Cardiac muscle cell (in vitro differentiated cells and primary cell): Measurements from ENCODE around the gene ATP23. TPM values are rescaled to one million over a fixed set of nuclear protein-coding genes. Genes with fewer than 3 reads are reported as not detected.

Source experiments
- DNase-seq, 2 donors: peaks; one replicate each; pipeline versions ENCODE4 v3.0.0 to v3.0.0-alpha.2; 2010 to 2017; ENCODE audit warnings: low read depth in 1 of 2, low spot score in 1 of 2
- H3K27ac ChIP-seq: fragments of 200-600 bp; sonication (generic); 2 replicates; pipeline ENCODE4 v1.5.1; 2016
- H3K27me3 ChIP-seq: fragments of 200-600 bp; sonication (generic); 2 replicates; pipeline ENCODE4 v1.6.0; 2016; ENCODE audit warnings: control low read depth
- H3K36me3 ChIP-seq: fragments of 200-600 bp; sonication (generic); 2 replicates; pipeline ENCODE4 v1.5.1; 2016; ENCODE audit warnings: control low read depth
- H3K4me1 ChIP-seq: fragments of 200-600 bp; sonication (generic); 2 replicates; pipeline ENCODE4 v1.8.1; 2017; ENCODE audit warnings: low read depth, mild to moderate bottlenecking, mixed run types
- H3K4me3 ChIP-seq: fragments of 200-600 bp; sonication (generic); 2 replicates; pipeline ENCODE4 v1.5.1; 2016; ENCODE audit warnings: mild to moderate bottlenecking
- H3K9me3 ChIP-seq: fragments of 200-600 bp; sonication (generic); 2 replicates; pipeline ENCODE4 v1.5.1; 2017; ENCODE audit warnings: low read depth, mild to moderate bottlenecking, control low read depth
- polyA plus RNA-seq: library from polyadenylated mRNA; unstranded; fragments of >200 nt; fragmentation: Nextera tagmentation; extraction: Ambion mirVana; gene quantifications from 2 replicates; pipeline ENCODE4 v1.2.1, GENCODE V29; 2016
- total RNA-seq: library from RNA; depleted of rRNA; stranded (reverse); fragments of >200 nt; gene quantifications from 2 replicates; pipeline ENCODE4 v1.2.3, GENCODE V29; 2016
- TF ChIP-seq, protein P1 (sequence below): IDR thresholded peaks from 2 replicates; pipeline ENCODE4 v1.5.1; 2012; ENCODE audit warnings: low read depth, mild to moderate bottlenecking, low read length

The ATP23 gene, protein sequence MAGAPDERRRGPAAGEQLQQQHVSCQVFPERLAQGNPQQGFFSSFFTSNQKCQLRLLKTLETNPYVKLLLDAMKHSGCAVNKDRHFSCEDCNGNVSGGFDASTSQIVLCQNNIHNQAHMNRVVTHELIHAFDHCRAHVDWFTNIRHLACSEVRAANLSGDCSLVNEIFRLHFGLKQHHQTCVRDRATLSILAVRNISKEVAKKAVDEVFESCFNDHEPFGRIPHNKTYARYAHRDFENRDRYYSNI
- total RNA-seq (9.2 and 18.3 TPM in 2 replicates), polyA plus RNA-seq (11.4 and 14.3 TPM in 2 replicates)

DNA sequence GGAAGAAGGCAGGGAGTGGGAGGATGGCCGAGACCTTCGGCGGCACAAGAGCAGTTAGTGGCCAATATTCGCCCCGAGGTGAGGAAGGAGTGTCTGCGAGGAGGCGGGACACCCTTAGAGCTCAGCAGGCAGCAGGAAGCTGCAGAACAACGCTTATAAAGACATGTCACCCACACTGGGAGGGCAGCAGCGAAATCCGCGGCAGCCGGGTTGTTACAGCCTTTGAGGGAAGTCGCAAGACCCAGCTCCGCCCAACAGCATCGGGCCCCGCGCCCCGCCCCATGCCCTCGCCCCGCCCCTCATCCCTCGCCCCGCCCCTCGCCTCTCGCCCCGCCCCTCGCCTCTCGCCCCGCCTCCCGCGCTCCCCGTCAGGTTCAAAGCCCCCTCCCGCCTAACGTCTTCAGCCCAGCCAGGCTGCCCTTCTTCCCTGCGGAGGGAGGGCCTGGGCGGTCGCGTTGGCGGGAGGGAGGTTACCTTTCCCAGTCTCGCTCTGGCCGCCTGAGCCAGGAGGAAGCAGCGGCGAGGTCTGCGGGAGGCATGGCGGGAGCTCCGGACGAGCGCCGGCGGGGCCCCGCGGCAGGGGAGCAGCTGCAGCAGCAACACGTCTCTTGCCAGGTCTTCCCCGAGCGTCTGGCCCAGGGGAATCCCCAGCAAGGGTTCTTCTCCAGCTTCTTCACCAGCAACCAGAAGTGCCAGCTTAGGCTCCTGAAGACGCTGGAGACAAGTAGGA, at the start of gene ATP23:
ATP23 (plus strand) TSS at position 403 of the 730 bp plus-strand sequence; CDS start at position 538, 135 bp downstream.
- peak; percentile 94 for DNase-seq
- Histone ChIP-seq H3K27ac (peak within 1 kb of the TSS; percentile 81), H3K36me3 (no peaks in the 10 kb centered on the region), H3K27me3 (peaks cover 13% of the 10 kb centered on the region), H3K4me1 (peaks cover 3% of the 10 kb centered on the region), H3K9me3 (no peaks in the 10 kb centered on the region), H3K4me3 (peak within 1 kb of the TSS; percentile 59)
- TF ChIP-seq, protein P1, sequence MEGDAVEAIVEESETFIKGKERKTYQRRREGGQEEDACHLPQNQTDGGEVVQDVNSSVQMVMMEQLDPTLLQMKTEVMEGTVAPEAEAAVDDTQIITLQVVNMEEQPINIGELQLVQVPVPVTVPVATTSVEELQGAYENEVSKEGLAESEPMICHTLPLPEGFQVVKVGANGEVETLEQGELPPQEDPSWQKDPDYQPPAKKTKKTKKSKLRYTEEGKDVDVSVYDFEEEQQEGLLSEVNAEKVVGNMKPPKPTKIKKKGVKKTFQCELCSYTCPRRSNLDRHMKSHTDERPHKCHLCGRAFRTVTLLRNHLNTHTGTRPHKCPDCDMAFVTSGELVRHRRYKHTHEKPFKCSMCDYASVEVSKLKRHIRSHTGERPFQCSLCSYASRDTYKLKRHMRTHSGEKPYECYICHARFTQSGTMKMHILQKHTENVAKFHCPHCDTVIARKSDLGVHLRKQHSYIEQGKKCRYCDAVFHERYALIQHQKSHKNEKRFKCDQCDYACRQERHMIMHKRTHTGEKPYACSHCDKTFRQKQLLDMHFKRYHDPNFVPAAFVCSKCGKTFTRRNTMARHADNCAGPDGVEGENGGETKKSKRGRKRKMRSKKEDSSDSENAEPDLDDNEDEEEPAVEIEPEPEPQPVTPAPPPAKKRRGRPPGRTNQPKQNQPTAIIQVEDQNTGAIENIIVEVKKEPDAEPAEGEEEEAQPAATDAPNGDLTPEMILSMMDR: no peak

DNA sequence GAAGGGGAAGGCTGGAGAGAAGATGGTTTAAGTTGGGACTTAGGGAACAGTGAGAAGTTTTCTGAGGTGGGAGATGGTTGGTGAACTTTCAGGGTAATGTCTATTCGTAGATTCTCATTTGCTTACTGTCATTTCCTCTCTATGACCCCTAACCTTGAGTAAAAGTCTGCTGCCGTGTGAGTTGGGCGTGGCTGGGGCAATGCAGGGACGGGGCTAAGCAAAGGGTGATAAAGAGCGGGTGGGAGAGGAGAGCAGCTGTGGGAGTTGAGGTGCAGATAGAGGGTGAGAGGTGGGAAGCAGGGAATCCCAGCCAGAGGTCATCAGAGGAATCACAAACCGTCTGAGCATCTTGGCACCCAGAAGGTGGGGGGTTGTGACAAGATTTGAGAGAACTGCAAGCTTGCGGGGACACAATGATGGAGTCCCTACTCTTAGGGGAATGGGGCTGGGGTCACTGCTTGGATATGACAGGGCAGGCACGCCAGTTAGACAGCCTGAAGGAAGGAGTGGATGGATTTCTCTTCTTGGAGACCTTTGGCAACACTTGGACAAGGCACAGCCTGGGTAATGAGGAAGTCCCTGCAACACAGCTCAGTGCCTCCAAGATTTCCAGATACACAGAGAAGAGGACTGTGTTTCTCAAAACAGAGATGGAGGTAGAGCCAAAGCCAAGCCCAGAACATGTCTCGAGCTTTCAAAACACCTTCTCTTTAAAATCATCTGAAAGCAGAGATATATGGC, 49.0 kb upstream of the ATP23 start:
- Histone ChIP-seq H3K9me3 (no peaks in the 10 kb centered on the region), H3K4me3 (no peak overlapping the region), H3K27me3 (no peaks in the 10 kb centered on the region), H3K36me3 (no peaks in the 10 kb centered on the region), H3K4me1 (peaks cover 65% of the 10 kb centered on the region), H3K27ac (peak overlapping the region; percentile 96)
- TF ChIP-seq, protein P1: no peak
- DNase-seq: no peak

DNA sequence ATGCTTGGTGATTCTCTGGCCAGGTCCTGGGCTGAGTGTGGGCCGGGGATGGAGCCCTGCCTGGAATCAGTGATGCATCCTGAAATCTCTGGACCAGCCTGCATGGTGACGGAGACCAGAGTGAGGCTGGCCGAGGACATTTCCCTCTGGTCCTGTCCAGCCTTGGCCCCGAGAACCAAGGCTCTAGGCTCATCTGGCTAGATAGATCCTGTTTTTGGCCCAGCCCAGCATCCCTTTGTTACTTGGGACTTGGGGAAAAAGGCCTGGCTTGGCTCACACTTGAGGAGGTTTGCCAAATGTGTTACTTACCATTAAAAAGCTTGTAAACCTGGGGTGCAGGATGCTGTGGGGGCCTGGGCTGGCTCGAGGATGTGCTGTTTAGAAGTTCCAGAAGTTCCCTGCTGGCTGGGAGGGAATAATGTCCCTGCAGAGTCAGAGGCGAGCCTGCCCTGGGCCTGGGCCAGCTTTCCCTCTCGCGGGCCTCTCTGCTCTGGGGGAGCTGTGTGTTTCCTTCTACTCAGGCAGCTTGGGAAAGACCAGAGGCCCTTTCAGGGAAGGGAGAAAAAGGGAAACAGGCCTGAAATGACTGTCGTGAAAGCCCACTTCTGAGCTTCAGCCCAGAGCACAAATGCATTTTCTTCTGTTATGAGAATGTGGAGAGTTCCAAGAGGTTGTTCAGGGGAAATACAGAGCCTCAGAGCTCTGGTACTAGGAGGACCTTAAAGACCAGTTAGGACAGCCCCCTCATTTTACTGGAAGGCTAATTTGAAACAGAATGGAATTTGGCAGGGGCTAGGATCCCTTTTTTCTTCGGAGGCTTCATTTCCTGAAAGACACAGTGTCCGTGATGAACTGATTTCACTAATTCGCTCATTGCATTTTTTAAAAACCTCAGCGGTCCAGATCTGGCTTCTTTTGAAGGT, 47.7 kb upstream of the ATP23 start:
- Histone ChIP-seq H3K27me3 (no peaks in the 10 kb centered on the region), H3K4me3 (no peak overlapping the region), H3K27ac (peak overlapping the region; percentile 96), H3K9me3 (no peaks in the 10 kb centered on the region), H3K36me3 (no peaks in the 10 kb centered on the region), H3K4me1 (peaks cover 56% of the 10 kb centered on the region)
- peak; percentile 85 to 97 for DNase-seq
- TF ChIP-seq, protein P1: peak; percentile 7

DNA sequence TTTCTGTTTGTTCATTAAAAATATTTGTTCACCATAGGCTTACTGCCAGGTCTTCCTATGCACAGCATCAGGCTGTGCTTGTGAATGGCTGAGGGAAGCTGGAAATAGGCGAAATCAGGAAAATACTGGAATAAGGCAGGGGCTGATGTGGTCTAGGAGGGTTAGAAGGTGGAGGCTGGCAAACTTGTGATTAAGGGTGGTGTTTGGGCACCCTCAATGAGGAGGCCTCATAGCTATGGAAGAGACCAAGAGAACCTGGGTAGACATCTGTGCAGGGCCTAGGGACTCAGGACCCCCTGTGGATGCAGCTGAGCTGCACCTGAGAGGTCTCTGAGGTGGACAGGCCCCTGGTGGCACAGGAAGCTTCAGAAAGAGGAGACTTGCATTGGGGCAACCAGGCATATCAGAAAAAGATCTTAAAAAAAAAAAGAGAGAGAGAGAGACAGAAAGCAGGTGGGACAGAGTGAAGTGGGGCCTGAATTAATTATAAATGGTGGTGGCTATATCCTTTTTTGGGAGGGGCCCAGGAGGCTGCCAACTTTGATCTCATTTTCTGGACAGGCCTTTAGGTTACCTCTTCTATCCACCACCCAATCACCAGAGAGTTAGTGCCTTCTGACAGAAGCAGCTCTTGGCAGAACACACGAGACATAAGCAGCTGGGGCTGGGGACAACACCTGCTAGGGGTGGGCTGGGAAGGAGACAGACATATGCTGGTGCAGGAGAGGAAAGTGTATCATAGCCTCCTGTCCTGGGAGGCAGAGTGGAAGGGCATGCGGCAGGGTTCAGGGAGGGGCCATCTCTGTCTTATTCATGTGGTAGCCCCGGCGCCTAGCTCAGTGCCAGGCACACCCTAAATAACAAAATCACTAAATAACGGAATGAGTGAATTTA, 46.7 kb upstream of the ATP23 start:
- TF ChIP-seq, protein P1: no peak
- Histone ChIP-seq H3K4me3 (no peak overlapping the region), H3K27ac (peak overlapping the region; percentile 96), H3K27me3 (no peaks in the 10 kb centered on the region), H3K4me1 (peaks cover 46% of the 10 kb centered on the region), H3K36me3 (no peaks in the 10 kb centered on the region), H3K9me3 (no peaks in the 10 kb centered on the region)
- no peak for DNase-seq
